Colonic mucosa (tissue), 4 donors: ENCODE data around the gene HECTD4. TPM values are rescaled to one million over a fixed set of nuclear protein-coding genes. Genes with fewer than 3 reads are reported as not detected.

Experiments
- DNase-seq: peaks from one replicate; pipeline ENCODE4 v3.0.0-alpha.2; 2020
- H3K27ac ChIP-seq: fragments of 200-600 bp; one replicate; pipeline ENCODE4 v1.8.0; 2021
- H3K27me3 ChIP-seq: fragments of 200-600 bp; one replicate; pipeline ENCODE4 v1.8.0; 2021
- H3K36me3 ChIP-seq: fragments of 200-600 bp; one replicate; pipeline ENCODE4 v1.8.0; 2021
- H3K4me1 ChIP-seq: fragments of 200-600 bp; one replicate; pipeline ENCODE4 v1.8.0; 2021; ENCODE audit warnings: mild to moderate bottlenecking
- H3K4me3 ChIP-seq: fragments of 200-600 bp; one replicate; pipeline ENCODE4 v1.8.0; 2021
- H3K9ac ChIP-seq, 2 donors: one replicate each; pipeline ENCODE4 v1.7.0; 2013; ENCODE audit warnings: control low read depth in 2 of 2, low read depth in 2 of 2, low read length in 2 of 2
- H3K9me3 ChIP-seq: fragments of 200-600 bp; one replicate; pipeline ENCODE4 v1.8.0; 2021
- intact Hi-C: fragments of 100-400 bp; cut with DNase I; formaldehyde crosslinking; loops from one replicate; pipeline ENCODE4 v1.14.1; 2022
- total RNA-seq, 2 donors: library from RNA; stranded (reverse); fragmentation: NEBNext Ultra II Directional in 1 of 2; extraction: Animal tissue kit (Norgen Biotek cat#: 25700) in 1 of 2; gene quantifications; one replicate each; pipeline ENCODE4 v1.2.1, GENCODE V29; 2021
- TF ChIP-seq, protein P1 (sequence below): fragments of 200-600 bp; IDR thresholded peaks from one replicate; pipeline ENCODE4 v1.8.0; 2022; ENCODE audit warnings: antibody characterized with exemption, mild to moderate bottlenecking
- donor health status: healthy.
- donor health status: DM: no; HTN: no; CAD: no.
- donor health status: DM: no; HTN: no; CAD: no.

The HECTD4 gene
- total RNA-seq, 2 donors from 2014 or later = 39.6 to 41.7 TPM

DNA sequence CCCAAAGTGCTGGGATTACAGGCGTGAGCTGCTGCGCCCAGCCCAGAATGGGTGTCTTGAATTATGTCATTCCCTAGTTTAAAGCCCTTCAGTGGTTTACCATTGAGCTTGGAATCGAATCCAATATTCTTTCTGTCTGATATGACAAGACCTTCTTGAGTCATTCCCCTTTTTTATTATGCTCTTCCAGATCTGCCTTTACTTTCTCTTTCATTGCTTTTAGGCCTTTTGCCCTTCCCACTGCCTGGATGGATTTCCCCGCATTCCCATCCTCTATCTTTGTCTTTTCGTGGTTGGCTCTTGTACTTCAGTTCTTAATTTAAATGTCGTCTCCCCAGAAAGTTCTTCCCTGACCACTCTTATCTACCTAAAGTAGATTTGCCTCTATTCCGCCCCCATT lies 255.3 kb downstream of the HECTD4 start:
- Histone ChIP-seq H3K36me3 (peaks cover 5% of the 10 kb centered on the region), H3K9ac (no peak overlapping the region), H3K4me1 (peaks cover 20% of the 10 kb centered on the region), H3K4me3 (peak overlapping the region; percentile 85), H3K27ac (peak overlapping the region; percentile 90), H3K27me3 (no peaks in the 10 kb centered on the region), H3K9me3 (no peaks in the 10 kb centered on the region)
- intact Hi-C loops = no loop called here
- no peak for DNase-seq
- TF ChIP-seq, protein P1, sequence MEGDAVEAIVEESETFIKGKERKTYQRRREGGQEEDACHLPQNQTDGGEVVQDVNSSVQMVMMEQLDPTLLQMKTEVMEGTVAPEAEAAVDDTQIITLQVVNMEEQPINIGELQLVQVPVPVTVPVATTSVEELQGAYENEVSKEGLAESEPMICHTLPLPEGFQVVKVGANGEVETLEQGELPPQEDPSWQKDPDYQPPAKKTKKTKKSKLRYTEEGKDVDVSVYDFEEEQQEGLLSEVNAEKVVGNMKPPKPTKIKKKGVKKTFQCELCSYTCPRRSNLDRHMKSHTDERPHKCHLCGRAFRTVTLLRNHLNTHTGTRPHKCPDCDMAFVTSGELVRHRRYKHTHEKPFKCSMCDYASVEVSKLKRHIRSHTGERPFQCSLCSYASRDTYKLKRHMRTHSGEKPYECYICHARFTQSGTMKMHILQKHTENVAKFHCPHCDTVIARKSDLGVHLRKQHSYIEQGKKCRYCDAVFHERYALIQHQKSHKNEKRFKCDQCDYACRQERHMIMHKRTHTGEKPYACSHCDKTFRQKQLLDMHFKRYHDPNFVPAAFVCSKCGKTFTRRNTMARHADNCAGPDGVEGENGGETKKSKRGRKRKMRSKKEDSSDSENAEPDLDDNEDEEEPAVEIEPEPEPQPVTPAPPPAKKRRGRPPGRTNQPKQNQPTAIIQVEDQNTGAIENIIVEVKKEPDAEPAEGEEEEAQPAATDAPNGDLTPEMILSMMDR = no peak

DNA sequence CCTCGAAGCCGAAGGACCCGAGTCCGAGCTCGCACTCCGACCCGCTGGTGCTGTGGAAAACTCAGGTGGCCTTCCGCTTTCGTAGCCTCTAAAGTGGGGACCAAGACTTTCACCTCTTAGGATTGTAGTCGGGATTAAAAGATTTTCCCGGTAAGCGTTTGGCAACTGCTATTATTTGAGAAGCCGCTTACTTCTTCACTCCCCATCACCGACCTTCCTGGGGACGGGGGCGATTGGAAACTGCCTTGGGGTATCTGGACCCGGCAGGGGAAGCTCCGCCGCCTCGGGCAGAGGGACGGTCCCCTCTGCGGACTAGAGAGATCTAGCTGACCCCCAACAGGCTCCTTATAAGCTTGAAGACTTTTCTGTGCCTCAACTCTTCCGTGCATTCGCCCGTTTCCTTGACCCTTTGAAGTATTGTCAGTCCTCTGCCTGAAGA lies 256.2 kb downstream of the HECTD4 start:
- intact Hi-C loops = no loop called here
- H3K9me3 ChIP-seq = no peaks in the 10 kb centered on the region
- DNase-seq = no peak
- H3K9ac ChIP-seq = peak overlapping the region; percentile 89 to 96
- no peaks in the 10 kb centered on the region for H3K27me3 ChIP-seq
- TF ChIP-seq, protein P1 = no peak
- no peaks in the 10 kb centered on the region for H3K36me3 ChIP-seq
- H3K4me1 ChIP-seq = peaks cover 13% of the 10 kb centered on the region
- peak overlapping the region; percentile 85 for H3K4me3 ChIP-seq
- H3K27ac ChIP-seq = peak overlapping the region; percentile 90

DNA sequence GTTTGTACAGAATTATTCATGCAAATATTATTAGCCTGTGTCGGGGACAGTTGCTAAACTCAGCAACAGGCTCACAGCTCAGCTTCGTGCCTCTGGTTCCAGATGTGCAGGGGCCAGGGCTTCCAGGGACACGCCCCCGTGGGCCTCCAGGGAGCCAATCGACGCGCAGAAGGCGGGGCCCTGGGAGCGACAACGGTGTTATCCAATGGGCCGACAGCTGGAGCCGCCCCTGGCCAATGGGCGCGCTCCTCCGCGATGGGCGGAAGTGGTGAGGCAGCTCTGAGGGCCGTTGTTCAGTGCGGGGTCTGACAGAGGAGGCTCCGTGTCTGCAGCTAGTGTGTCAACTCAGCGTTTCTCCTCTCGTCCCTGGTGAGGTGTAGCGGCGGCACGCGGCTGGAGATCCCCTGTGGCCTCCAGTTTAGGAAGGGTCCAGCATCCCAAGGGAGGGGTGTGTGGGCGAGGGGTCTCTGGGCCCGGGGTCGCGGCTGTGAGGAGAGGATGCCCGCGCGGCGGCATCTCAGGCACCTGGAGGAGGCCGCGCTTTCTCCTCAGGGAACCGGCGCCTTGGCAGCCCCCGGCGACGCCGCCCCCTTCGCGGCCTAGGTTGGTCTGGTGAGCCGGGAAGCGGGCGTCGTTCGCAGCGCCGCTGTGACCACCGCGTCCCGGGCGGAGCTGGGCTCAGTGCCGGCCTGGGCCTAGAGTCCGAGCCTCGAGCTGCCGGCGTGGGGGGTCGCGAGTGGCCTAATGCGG lies 256.8 kb downstream of the HECTD4 start, which contains the start of gene TRAFD1:
TSS of gene TRAFD1 (plus strand) at position 311 of the 750 bp plus-strand sequence. CDS start 4,963 bp downstream, outside the sequence.
- Histone ChIP-seq H3K9ac (peak within 1 kb of the TSS; percentile 89 to 96), H3K9me3 (no peaks in the 10 kb centered on the region), H3K36me3 (no peaks in the 10 kb centered on the region), H3K27me3 (no peaks in the 10 kb centered on the region), H3K4me1 (peaks cover 13% of the 10 kb centered on the region), H3K27ac (peak within 1 kb of the TSS; percentile 90), H3K4me3 (peak within 1 kb of the TSS; percentile 85)
- peak; percentile 99 for DNase-seq
- intact Hi-C loops = no loop called here
- TF ChIP-seq, protein P1 = no peak

DNA sequence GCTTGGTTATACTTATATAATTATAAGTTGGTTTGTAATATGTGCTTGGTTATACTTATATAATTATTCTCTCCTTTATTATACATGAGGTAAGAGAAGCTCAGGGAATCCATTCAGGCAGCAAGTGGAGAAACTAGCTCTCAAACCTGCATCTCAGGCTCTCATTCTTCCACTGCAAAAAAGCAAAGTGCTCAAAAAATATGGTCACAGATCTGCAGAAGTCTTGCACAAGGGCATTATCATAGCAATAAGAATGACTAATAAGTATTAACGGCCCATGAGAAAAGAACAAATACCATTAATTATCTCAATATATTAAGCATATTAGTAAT lies 257.3 kb downstream of the HECTD4 start:
- Histone ChIP-seq H3K36me3 (no peaks in the 10 kb centered on the region), H3K4me3 (no peak overlapping the region), H3K4me1 (peaks cover 11% of the 10 kb centered on the region), H3K27ac (no peak overlapping the region), H3K9me3 (no peaks in the 10 kb centered on the region), H3K27me3 (no peaks in the 10 kb centered on the region), H3K9ac (no peak overlapping the region)
- TF ChIP-seq, protein P1 = no peak
- intact Hi-C loops = no loop called here
- DNase-seq = no peak

DNA sequence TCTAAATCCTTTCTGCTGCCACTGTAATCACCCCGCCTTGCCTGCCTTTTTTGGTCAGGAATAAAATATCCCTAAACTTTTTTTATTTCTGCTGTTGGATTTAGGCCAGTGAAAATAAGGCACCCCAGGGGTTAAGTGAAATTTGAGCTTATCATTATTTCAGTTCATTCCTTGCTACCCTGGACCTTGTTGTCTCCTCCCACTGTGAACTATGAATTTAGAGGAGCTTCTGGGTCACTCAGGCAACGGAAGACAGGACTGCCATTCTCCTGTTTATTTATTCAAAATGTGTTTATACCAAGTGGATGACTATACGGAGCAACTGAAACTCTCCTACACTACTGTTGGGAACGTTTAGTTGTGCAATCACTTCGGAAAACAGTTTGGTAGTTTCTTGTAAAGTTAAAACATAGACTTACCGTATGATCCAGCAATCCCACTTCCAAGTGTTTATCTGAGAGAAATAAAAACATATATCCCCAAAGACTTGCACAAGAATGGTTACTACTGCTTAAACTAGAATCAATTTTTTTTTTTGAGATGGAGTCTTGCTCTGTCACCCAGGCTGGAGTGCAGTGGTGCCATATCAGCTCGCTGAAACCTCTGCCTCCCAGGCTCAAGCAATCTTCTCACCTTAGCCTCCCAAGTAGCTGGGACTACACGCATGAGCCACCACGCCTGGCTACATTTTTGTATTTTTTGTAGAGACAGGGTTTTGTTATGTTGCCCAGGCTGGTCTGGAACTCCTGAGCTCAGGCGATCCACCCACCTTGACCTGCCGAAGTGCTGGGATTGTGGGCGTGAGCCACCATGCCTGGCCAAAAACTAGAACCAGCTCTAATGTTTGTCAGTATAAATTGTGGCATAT lies 259.2 kb downstream of the HECTD4 start:
- Histone ChIP-seq H3K27me3 (no peaks in the 10 kb centered on the region), H3K4me1 (peaks cover 4% of the 10 kb centered on the region), H3K36me3 (no peaks in the 10 kb centered on the region), H3K27ac (peak overlapping the region; percentile 53), H3K4me3 (no peak overlapping the region), H3K9ac (no peak overlapping the region), H3K9me3 (no peaks in the 10 kb centered on the region)
- DNase-seq = no peak
- intact Hi-C loops = no loop called here
- TF ChIP-seq, protein P1 = no peak
